Measurements from ENCODE around the gene MTHFSD.

Gene MTHFSD

DNA sequence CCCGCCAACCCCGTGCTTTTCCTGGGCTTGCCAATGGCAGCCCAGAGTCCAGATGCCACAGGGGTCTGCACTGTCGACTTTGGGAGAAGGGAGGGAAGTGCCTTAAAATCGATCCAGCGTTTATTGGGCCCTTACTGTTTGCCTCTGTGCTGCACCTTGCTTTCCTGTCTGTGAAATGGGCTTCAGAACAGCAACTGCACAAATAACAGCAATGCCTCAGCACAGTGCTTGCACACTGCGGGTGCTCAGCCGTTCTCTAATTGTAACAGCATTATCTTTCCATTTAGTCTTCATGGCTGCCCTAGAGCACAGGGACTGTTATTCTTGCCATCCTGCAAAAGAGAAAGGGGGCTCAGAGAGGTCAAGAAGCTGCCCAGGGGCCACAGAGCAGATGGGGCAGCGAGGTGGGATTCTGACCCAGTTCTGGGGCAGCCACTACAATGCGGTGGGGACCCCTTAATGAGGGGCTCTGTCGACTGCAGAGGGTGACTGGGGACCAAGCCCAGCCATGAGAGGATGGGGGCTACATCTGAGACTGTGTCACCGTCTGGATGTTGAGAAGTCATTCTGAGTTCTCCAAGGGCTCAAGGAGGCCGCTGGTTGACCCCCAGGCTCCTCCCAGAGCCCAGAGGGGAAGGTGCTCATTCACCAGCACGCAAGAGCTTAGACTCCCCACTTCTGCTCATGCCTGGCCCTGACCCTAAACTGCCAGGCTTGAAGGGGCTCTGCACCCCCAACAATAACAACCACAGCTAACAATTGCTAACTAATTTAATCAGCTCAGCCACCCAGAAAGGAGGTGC lies 54.1 kb downstream of the MTHFSD start:
- ChIA-PET CTCF (interaction anchor here (0.6 to 1.4 kb wide), 4 partner anchors 19 to 428 kb away, joined by 3 to 5 read pairs (median 3); no protein-coding TSS in a partner anchor), POLR2A (no interaction called here)
- H3K4me3 ChIP-seq (ENCODE audit: low read depth, low read length), result no peak overlapping the region
- TF ChIP-seq, protein P1, sequence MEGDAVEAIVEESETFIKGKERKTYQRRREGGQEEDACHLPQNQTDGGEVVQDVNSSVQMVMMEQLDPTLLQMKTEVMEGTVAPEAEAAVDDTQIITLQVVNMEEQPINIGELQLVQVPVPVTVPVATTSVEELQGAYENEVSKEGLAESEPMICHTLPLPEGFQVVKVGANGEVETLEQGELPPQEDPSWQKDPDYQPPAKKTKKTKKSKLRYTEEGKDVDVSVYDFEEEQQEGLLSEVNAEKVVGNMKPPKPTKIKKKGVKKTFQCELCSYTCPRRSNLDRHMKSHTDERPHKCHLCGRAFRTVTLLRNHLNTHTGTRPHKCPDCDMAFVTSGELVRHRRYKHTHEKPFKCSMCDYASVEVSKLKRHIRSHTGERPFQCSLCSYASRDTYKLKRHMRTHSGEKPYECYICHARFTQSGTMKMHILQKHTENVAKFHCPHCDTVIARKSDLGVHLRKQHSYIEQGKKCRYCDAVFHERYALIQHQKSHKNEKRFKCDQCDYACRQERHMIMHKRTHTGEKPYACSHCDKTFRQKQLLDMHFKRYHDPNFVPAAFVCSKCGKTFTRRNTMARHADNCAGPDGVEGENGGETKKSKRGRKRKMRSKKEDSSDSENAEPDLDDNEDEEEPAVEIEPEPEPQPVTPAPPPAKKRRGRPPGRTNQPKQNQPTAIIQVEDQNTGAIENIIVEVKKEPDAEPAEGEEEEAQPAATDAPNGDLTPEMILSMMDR (IDR thresholded peaks at IDR 0.05; ENCODE audit: insufficient read depth, low read length, missing control alignments), result no peak
- DNase-seq (ENCODE audit: low read depth, low spot score), result no peak

DNA sequence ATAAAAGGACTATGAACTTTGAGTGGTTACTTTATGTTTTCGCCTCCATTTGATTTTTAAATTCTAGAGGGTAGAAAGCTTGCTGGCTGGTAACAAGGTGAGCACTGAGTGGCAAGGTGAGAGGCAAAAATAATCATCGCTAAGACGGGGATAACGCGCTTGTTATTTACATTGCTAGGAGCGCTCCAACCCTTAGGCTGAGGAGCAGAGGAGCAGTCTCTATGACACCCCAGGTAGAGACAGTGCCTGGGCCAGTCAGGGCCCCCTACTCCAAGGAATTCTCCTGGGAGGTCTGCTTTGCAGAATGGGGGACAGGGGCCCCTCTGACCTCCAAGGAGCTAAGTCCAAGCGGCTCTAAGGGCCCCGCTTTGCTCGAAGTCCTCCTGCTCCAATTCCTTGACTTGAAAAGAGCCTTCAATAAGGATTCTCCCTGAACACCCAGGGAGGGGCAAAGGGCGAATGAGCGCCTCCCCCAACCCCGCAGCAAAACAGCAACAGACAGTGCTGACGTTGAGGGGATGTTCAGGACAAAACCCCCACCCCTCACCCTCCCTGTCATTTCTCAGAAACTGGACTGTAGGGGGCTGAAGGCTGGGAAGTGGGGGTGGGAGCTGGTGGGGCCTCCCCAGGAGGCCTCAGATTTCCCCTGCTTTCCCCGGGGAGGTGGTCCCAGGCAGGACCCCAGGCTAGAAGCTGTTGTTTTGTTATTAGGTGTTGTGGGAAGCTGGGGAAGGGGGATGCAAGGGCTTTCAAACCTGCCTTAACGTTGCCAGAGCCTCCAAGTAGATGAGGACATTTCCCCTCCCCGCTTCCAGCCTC lies 54.9 kb downstream of the MTHFSD start:
- ChIA-PET CTCF (interaction anchor here (0.6 to 1.4 kb wide), 2 partner anchors 20 to 87 kb away, joined by 3 to 5 read pairs; no protein-coding TSS in a partner anchor), POLR2A (no interaction called here)
- no peak for DNase-seq (ENCODE audit: low read depth, low spot score)
- no peak overlapping the region for H3K4me3 ChIP-seq (ENCODE audit: low read depth, low read length)
- TF ChIP-seq, protein P1 (IDR thresholded peaks at IDR 0.05; ENCODE audit: insufficient read depth, low read length, missing control alignments), result no peak

DNA sequence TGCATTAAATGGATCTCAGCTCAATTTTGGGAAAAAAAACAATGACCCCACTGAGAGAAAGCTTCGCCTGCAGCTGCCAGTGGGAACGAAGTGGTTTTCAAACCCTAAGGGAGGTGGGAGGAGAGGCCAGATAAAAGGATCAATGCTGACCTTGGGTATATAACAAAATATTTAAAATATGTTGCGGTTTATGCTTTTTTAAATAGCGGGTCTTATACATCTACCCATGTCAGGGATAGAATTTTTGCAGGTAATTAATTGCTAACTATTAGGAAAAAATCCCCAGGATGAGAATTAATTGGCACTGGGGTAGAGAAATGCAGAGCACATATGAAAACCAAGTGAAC lies 55.6 kb downstream of the MTHFSD start:
- no peak overlapping the region for H3K4me3 ChIP-seq (ENCODE audit: low read depth, low read length)
- DNase-seq (ENCODE audit: low read depth, low spot score), result no peak
- CTCF ChIA-PET, result no interaction called here
- TF ChIP-seq, protein P1 (IDR thresholded peaks at IDR 0.05; ENCODE audit: insufficient read depth, low read length, missing control alignments), result no peak
- POLR2A ChIA-PET, result no interaction called here

DNA sequence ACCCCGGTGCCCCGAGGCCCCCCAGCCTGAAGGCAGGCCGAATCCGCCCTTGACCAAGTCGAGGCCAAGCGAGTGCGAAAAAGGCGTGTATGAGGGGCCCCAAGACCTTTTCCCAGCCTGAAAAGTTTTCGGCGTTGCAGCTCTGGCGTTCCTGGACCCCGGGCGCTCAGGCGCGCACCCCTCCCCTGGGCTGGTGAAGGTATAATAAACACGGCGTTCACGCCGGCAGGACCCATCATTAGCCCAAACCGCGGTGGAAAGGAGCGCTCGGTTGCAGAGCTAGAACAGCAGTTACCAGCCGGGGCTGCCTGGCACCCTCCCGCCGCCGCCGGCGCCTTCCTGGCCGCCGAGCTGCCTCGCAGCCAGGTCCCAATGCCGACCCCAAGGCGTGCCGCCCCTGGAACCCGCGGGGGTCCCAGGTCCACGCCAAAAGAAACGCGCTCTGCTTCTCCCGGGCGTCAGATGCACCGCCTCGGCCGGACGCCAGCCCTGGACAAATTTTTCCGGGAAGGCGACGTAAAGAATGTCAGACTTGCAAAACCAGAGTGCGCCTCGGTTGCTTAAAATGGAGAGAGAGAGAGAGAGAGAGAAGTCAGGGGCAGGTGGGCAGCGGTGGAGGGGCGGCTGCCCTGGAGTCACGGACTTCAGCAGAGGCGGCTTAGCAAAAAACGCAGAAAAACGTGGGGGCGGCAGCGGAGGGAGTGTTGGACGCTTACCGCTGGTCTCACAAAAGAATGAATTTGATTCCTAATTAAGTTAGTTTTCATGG lies 56.2 kb downstream of the MTHFSD start:
- ChIA-PET POLR2A (no interaction called here), CTCF (interaction anchor here (1.8 kb wide), 1 partner anchor 19 kb away, joined by 4 read pairs; no protein-coding TSS in a partner anchor)
- TF ChIP-seq, protein P1 (IDR thresholded peaks at IDR 0.05; ENCODE audit: insufficient read depth, low read length, missing control alignments), result no peak
- no peak overlapping the region; the same call in 1 of the 2 replicates for H3K4me3 ChIP-seq (ENCODE audit: low read depth, low read length)
- no peak for DNase-seq (ENCODE audit: low read depth, low spot score)

DNA sequence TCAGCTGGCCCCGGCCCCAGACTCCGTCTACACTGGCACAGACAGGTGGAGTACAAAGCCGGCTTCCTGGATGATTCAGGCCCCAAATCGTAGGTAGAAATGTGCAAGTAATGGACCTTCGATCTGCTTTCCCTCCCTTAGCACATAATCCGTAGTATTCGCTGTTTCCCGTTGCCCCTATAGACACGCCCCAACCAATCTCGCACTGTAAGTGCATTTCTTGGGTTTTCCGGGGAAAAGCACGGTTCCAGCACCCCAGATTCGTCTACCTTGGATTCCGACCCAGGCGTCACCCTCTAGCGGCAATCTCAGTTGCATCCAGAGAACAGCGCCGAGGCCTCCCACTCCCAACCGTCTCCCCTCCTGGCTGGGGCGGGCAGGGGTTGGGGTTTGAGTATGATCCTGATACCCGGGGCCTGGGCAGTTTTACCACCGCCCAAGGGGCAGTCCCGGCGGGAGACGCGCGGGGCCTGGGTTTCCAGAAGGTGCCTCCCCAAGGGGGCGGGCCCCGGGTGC lies 56.8 kb downstream of the MTHFSD start:
- POLR2A ChIA-PET, result no interaction called here
- TF ChIP-seq, protein P1 (IDR thresholded peaks at IDR 0.05; ENCODE audit: insufficient read depth, low read length, missing control alignments), result peak; percentile 8
- CTCF ChIA-PET, result interaction anchor here (1.8 kb wide), 1 partner anchor 20 kb away, joined by 4 read pairs; no protein-coding TSS in a partner anchor
- no peak overlapping the region for H3K4me3 ChIP-seq (ENCODE audit: low read depth, low read length)
- DNase-seq (ENCODE audit: low read depth, low spot score), result no peak

Measured in AG04449 (cell line).